Hematopoietic multipotent progenitor cell treated with erythropoietin and hydrocortisone succinate and interleukin-3 and kit ligand, for 17 days (in vitro differentiated cells): ENCODE results near the gene HS3ST5.

Experiments
- DNase-seq: peaks from one replicate; pipeline ENCODE4 v3.0.0-alpha.2; 2015; ENCODE audit warnings: low spot score

The HS3ST5 gene, protein sequence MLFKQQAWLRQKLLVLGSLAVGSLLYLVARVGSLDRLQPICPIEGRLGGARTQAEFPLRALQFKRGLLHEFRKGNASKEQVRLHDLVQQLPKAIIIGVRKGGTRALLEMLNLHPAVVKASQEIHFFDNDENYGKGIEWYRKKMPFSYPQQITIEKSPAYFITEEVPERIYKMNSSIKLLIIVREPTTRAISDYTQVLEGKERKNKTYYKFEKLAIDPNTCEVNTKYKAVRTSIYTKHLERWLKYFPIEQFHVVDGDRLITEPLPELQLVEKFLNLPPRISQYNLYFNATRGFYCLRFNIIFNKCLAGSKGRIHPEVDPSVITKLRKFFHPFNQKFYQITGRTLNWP

DNA sequence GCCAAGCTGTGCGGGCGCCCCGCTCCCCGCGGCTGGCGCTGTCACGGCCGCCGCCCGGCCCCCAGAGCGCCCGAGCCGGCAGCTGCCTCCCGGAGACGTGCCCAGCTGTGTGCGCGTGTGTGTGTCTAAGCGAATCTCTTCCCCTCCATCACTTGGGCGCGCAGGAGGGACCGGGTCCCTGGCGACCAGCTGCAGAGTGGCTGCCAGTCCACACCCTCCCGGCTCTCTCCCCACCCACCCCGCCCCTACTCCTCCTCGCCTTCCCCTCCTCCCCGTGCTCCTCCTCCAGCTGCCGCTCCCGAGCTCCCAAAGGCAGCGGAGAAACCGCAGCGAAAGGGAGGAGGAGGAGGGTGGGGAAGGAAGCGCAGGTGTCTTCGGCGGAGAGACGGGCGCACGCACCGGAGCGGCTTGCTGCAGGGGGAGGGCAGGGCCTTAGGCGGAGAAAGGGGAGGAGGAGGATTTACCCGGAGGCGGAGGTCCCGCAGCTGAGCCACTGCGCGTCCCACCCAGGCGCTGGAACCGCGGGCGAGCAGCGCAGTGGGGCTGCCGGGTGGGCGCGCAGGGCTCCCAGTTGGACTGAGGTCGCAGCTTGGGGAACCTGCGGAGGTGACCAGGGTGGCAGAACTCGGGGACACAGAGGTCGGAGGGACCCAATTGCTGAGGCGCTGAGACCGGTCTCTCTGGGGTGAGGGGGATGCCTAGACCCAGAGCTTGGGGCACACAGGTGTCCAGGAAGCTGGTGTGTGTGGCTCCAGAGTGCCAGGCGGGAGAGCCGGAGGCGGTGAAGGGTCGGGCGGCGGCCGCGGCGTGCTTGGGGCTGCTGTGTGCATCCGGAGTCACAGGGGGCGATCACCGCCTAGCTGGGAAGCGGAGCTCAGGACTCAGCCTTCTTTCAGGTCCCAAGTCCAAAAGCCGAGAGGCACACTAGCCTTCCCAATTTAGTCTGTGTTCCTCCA lies at the start of gene HS3ST5:
Gene HS3ST5, minus strand, starts transcription at position 198 of the 956 bp plus-strand sequence. CDS start 280,178 bp downstream, outside the sequence.
- no peak for DNase-seq

DNA sequence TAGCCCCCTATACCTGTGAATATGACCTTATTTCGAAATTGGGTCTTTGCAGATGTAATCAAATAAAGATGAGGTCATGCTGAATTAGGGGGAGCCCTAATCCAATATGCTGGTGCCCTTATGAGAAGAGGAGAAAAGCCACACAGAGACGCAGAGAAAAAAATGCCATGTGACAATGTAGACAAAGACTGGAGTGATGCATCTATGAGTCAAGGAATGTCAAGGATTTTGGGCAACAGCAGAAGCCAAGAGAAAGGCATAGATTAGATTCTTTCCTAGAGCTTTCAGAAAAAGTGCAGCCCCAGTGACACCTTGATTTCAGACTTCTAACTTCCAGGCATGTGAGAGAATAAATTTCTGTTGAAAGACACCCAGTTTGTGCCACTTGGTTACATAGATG lies 47.4 kb upstream of the HS3ST5 start:
- no peak for DNase-seq

DNA sequence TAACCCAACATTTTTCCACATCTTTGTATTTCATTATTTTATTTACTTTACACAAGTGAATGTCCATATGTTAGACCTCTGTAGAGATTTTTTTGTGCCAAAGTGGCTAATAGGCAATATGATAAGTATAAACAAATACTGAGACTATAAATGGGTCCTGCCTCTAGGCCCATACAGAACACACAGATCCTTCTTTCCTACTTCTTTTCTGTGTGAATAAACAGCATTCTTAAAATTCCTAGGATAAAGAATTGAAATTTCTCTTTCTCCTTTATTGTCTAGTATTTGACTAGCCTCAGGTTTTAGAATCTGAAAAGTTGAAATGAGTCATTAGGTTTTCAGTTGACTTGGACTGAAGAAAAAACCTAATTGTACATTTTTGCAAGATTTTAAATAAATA lies 46.3 kb upstream of the HS3ST5 start:
- no peak for DNase-seq

DNA sequence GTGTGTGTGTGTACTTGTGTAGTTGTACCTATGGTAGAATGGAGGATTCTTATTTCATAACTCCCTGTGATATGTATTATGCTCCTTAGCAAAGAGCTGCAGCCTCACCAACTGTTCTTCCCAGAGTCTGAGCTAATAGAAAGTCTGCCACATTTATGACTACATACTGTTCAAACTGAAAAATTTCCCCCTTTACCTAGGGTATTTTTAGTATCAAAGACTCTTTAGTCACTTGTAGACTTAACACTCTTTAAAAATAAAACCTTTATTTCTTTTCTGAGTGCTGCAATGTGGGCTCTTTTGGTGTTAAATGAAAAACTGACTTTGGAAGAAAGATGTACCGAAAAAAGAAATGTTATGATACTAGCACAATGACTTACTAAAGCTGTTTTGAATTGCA lies 39.6 kb upstream of the HS3ST5 start:
- DNase-seq, result no peak

DNA sequence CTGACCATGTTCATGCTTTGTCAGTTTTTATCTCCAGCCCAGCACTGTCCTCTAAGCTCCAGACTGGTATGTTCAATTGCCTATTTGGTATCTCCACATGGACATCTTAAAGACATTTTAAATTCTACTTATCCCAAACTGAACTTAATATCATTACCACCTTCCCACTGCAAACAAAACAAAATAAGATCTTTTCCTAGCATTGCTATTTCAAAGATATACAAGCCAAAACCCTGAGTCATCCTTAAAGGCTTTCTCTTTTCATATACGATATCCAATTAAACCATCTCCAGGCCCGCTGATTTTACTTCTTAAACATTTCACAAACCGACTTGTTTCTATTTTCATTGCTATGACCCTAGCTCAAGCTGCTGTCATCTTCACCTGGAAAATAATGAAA lies 35.1 kb upstream of the HS3ST5 start:
- DNase-seq, result no peak

DNA sequence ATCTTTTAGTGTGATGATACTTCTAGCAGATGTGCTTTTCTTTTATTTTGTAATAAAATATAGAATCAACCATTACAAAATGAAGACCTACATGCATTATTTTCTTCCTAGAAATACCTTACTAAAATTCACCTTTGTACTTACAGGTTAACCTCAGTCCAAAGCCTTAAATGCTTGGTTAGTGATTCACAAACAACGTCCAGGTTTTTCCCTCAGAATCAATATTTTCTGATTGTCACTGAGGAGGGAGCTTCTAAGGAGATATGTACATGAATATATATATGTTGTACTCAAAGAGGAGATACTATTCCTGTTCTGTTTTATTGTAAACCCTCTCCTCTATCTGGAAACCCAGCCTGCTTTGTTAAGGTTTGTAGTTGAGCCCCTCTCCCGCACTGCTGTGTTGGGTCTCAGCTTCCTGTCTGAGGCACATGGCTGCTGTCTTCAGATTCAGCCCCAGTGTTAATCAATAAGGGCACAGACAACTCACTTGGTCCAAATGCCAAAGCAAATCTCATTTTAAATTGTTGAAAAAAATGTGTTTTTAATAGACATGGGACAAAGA lies 33.9 kb upstream of the HS3ST5 start:
- no peak for DNase-seq

DNA sequence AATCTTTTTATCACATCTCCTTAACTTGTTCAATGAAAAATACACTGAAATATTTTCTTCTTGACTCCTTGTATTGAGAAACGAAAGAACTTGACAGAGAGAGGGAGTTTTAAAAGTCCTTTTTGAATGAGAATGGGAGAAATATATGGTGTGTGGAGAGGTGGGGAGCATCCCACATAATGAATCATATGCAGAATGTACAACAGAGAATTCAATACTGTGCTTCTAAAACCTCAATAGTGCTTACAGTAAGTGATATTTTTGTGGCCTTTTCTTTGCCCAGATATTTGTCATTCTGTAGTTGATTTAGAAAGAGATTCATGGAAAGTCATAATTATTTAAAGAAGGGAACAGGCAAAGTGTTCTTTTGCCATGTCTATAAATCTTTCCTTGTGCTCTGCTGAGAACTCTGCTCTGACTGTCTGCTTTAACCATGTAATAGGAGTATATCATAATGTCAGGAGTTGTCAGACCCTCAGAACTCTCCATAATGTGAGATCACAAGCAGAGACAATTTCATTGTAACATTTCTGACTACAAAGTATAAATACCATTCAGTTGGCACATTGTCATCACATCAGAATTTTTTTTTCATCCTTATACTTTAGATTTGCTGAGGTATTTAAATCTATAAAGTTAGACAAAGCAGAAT lies 32.8 kb upstream of the HS3ST5 start:
- no peak for DNase-seq

DNA sequence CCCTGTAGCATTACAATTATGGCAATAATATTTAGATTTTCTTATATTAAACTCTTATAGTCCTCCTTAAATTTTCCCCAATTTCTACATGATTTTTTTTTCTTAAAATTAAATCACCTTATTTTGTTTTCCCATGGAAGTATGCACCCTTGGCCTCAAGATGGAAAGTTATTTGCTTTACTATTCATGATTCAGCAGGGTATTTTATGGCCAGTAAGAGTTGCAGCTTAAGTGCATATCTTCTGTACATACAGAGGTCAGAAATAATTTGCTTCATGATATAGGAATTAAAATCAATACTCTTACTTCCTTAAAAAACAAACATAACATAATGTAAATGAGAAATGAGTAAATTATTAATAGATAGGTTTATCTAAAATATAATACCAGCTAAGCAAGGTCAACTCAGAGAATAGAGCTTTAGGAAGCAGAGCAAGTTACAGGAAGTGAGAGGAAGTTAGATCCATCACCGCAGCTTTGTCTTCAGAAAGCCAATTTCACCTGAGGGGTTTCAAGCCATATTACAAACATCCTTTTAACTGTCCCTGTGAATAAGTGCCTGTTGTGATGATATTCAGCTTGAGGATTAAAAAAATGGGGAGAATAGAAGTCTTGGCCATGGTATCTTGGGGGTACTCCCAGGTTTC lies 24.6 kb upstream of the HS3ST5 start:
- no peak for DNase-seq

DNA sequence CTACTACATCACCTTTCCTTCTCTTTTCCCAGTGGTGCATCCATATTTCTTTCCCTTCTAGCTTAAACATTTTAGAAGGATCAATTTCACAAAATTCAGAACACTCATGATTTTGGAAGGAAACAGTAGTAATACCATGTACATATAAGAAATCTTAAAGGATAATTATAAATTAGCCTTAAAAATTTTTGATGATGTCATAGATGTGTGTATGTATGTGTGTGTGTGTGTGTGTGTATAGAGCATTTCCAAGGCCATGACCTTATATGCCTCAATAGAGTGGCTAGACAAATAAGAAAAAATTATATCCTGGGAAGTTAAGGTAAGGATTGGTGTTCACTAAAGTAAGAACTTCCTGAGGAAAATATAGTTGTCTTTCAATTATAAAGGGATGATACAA lies 24.1 kb upstream of the HS3ST5 start:
- no peak for DNase-seq

DNA sequence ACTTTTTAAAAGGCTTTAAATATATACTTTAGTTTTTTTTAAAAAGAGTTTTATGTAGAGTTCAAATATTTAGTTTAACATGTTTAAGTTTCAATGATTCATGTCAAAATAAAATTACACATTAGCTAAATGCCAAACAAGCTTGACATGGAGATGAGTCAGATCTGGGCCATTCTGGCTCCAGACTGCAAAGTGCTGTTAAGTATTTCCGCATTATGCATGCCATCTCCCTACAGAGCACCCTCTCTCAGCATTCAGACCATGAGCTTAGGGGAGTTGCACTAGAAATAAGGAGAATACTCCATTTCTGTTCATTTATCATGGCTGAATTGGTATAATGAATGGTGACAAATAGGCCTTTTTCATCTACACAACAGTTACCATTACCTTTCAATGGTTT lies 21.5 kb upstream of the HS3ST5 start:
- no peak for DNase-seq

DNA sequence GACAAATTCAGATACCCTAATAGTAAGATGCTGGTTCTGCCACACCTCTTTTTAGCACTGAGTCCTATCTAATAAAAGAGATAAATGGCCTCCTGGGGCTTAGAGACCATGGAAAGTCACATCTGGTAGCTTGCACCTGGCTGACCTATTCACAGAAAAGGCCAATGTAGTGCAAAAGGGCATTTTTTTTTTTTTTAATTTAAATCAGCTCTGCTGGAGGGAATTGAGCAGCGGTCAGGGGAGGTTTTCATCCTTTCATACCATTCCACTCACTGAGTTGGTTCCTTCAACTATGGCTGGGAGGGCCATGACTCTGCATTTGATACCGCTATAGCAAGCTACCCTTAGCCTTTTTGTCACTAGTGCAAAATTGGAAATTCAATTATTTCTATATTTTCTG lies 20.1 kb upstream of the HS3ST5 start:
- no peak for DNase-seq

DNA sequence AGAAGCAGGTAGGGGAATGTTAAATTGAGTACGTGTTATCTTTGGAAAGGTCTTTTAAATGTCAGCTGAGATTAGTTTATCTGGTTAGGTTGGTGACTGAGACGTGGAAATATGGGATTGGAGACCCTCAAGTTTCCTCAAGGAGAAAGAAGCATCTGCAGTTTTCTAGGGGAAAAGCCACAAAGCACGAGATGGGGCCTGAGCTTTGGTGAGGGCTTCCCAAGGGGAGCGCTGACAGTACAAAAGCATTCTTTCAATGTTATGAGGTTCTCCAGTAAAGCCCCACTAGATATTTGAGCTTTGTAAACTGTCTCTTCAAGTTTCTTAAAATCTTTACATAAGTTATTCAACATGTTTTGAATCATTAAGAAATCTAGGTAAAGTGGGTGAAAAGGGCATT lies 19.6 kb upstream of the HS3ST5 start:
- no peak for DNase-seq

DNA sequence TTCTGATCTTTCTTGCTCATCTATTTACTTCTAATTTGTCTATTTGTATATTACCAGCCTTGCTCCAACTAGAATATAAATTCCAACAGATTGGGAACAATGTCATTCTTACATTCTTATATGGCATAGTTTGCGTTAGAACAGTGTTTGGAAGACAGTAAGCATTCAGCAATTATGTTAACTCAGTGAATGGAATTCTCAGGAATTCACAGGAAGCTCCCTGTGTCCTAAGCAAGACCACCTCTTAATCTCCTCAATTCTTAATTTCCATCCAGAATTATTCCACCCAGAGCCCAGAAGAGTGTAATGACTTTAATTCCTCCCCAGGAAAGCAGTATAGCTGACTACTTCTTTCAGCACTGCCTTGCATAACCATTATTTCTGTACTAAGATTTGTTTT lies 18.2 kb upstream of the HS3ST5 start:
- no peak for DNase-seq

DNA sequence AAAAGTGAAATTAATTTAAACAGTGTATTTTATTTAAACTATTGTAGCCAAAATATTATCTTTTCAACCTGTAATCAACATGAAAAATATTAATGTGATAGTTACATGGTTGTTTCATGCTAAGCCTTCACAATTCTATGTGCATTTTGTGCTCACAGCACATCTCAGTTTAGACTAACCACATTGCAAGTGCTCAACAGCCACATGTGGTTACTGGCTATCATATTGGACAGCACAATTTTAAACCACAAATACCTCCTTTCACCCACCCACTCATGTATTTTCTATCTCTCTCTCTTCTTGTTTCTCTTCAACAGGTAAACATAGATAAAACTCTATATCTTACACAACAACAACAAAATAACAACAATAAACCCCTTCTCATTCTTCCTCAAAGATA lies 12.5 kb upstream of the HS3ST5 start:
- no peak for DNase-seq

DNA sequence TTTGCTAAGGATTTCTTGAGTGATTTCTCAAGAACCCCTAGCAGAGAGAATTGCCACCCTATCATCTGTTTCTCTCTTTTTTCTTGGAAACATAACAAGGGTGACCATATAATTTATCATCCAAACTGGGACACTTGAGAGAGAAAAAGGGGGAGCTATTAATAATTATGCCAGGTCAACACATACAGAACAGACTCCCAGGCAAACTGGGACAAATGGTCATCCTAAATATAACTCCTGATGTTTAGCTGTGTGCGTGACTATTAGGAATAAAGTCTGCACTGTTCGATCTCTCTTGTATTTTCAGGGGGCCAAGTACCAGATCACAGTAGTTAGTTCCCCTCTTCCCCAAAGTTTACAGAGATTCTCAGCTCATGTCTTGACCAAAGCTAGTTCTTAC lies 11.7 kb upstream of the HS3ST5 start:
- DNase-seq, result no peak

DNA sequence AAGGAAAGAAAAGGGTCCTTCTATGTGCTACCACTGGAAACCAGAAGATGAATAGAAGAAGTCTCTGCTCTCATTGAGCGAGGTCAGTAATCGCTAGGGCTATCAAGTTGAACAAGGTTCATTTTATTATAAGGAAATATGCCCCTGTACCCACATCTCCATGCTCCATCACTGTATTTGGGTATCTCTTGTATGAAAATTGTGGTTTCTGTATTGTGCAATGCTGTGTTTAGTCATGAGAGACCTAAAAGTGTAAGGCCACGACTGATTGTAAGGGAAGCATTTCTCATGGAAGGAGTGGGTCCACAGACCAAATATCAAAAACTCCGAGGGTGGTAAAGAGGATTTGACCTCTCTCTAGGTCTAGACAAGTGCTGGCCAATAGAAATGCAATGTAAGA lies 3.6 kb upstream of the HS3ST5 start:
- no peak for DNase-seq

DNA sequence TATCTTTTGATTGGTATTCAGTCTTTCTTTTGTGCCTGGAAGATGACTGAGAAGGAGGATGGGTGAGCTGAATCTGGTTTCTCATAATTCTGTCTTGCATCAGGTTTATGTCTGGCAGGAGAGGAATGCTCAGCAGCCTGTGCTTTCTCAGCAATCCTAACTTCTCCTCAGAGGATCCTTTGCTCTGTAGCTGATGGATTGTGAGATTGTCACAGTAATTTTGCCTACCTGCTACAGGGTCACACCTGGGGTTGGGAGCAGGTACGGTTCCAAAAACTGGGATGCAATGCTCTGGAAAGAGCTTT lies 2.1 kb upstream of the HS3ST5 start:
- DNase-seq, result no peak

DNA sequence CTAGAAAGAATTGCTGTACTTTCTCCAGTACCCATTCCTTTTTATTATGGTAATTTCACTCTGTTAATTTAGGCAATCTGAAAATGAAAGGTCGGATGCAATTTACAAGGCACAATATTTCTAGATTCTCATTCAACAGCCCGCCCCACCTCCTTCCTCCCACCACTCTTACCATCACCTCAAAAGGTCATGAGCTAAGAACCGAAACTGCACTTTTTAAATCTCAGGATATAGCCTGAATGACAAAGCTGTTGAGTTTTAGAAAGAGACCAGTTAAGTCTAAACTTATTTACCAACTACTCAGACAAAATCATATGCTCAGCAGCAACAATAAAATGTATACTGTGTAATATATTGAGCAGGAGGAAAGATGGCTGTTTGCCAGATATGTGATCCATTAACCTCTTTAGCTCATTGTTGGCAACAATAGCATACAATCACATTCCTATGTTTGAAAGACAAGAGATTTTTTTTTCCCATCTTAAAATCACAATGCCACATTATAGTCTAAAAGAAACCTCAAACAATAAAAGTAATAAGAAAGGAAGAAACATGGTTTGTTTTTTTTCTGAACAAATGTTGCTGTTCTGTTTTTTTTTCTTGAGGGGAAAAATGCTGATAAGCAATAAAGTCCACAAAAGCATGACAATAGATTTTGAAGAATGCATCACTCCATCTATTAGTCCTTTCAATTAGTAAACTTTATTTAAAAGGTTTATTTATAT lies 1.6 kb upstream of the HS3ST5 start:
- DNase-seq, result no peak

DNA sequence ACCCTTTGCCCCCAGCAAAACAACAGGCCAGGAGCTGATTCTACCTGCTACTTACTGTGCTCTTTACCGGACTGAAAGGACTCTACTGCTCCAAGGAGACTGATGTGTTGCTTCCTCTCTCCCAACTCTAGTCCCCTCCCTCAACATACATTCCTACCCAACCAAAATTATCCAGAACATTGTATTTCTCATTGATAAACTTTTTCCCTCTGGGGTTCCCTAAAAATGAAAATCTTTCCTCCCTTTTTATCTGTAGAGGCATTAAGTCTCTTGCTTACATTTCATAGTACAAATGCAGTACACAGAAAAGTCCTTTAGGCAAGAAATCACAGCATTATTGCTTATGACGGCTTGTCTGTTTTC lies 940 bp upstream of the HS3ST5 start:
- DNase-seq, result no peak

DNA sequence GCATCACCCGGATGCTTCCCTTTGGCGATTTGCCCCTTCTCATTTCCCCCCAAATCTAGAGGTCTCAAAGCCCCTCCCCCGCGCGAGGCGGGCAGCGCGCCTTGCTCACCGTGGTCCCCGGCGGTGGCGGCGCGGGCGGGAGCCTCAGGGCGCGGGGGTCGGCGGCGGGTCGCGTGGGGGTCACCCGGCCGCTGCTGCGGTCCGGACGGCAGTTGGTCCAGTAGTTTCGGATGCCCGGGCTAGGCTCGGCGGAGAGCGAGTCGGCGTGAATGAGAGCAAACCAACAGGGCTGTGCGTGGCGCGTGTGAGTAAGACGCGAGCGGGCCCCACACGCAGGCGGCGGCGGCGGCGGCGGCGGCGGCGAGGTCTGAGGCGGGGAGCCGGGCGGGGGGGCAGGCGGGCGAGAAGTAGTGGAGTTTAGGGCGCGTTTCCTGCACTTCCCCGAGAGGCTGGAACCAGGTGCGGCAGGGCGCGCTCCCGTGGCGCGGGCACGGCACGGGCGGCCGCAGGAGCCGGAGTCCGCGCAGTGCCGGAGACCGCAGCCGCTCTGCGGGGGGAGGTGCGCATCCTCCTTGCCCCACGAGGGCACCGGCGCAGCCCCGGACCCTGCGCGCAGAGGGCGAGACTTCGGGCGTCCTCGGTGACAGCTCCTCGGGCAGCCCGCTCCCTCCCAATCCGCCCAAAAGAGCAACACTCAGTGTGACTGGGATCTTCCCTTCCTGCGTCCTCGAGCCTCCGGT lies 567 bp downstream of the HS3ST5 start:
- DNase-seq, result no peak

DNA sequence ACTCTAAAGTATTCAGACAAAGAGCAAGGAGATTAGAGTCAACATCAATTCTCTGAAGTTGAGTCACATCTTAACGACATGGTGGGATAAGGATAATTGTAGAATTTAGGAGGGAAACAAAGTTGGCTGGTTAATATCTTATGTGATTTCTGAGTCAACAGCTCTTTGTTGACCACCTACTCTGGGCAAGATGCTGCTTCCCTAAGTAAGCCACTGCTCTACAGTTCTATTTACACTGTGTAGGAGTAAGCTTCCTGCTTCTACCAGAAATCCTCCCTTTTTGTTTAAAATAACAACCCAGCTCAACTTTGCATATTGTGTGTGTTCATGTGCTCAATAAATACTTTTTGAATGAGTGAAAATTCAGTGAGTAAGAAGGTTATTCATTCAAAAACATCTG lies 3.1 kb downstream of the HS3ST5 start:
- no peak for DNase-seq
